Kidney capillary endothelial cell (primary cell): ENCODE measurements around the gene ACP4.

Experiments used
- DNase-seq: peaks from one replicate; pipeline ENCODE4 v3.0.0-alpha.2; 2018; ENCODE audit warnings: low spot score

Gene ACP4

GRCh38 chr19:50844296-50844935 lies 54.2 kb downstream of the ACP4 start:
- DNase-seq, result no peak
